Gastroesophageal sphincter (tissue), 3 donors: ENCODE results near the gene ARID1B.

Experiments
- EP300 ChIP-seq: sonication (generic); formaldehyde crosslinking; IDR thresholded peaks from one replicate; pipeline ENCODE4 v1.6.1; 2017; ENCODE audit warnings: antibody characterized with exemption, mild to moderate bottlenecking
- POLR2A ChIP-seq, 2 donors: fragments of 450-650 bp; IDR thresholded peaks; one replicate each; pipeline ENCODE4 v1.6.1; 2017; ENCODE audit warnings: antibody characterized with exemption in 2 of 2, mild to moderate bottlenecking in 2 of 2, moderate library complexity in 1 of 2
- TF ChIP-seq, protein P1 (sequence below), 4 experiments: fragments of 200-600 bp in 2 of 4; fragments of 450-650 bp in 2 of 4; sonication (generic) in 1 of 4; IDR thresholded peaks; one replicate each; pipeline ENCODE4 v1.5.1; 2017 to 2019; ENCODE audit warnings: antibody characterized with exemption in 4 of 4, mild to moderate bottlenecking in 2 of 4, moderate library complexity in 2 of 4

DNA sequence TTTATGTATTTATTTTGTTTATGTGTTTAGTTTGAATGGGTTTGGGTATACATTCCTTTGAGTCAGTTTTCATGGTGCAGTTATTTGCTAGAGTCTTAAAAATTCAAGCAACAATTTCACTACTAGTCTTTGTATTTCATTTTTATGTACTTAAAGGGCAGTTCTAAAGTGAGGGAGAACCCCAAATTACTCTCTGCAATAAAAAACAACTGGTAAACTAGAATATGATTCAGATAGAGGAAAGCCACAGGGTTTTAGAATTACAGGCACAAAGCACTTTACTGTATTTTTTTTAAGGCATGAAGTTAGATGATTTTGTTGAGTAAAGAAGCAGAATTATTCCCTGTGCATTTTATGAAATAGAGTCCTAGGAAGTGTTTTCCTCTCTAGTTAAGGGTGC lies 183.3 kb downstream of the ARID1B start:
- TF ChIP-seq, protein P1, sequence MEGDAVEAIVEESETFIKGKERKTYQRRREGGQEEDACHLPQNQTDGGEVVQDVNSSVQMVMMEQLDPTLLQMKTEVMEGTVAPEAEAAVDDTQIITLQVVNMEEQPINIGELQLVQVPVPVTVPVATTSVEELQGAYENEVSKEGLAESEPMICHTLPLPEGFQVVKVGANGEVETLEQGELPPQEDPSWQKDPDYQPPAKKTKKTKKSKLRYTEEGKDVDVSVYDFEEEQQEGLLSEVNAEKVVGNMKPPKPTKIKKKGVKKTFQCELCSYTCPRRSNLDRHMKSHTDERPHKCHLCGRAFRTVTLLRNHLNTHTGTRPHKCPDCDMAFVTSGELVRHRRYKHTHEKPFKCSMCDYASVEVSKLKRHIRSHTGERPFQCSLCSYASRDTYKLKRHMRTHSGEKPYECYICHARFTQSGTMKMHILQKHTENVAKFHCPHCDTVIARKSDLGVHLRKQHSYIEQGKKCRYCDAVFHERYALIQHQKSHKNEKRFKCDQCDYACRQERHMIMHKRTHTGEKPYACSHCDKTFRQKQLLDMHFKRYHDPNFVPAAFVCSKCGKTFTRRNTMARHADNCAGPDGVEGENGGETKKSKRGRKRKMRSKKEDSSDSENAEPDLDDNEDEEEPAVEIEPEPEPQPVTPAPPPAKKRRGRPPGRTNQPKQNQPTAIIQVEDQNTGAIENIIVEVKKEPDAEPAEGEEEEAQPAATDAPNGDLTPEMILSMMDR (IDR thresholded peaks at IDR 0.05): no peak
- TF ChIP-seq EP300 (no peak), POLR2A (IDR thresholded peaks at IDR 0.05) (no peak)
